ENCODE results near the gene EBLN2. TPM values are rescaled to one million over a fixed set of nuclear protein-coding genes. Genes with fewer than 3 reads are reported as not detected.

The EBLN2 gene
- 8.4 and 9.6 TPM in 2 replicates for total RNA-seq

GRCh38 chr3:73061416-73061815, at the start of gene EBLN2:
TSS of gene EBLN2 (plus strand) at chr3:73061659. CDS start at chr3:73062082, 423 bp downstream.
- Mint-ChIP-seq H3K4me1 (ENCODE audit: low read depth) (peaks cover 16% of the 10 kb centered on the region), H3K4me3 (no peak within 1 kb of the TSS), H3K27me3 (ENCODE audit: insufficient read depth) (no peaks in the 10 kb centered on the region), H3K27ac (no peak within 1 kb of the TSS), H3K9me3 (no peaks in the 10 kb centered on the region), H3K36me3 (ENCODE audit: low read depth) (peaks cover 37% of the 10 kb centered on the region)
- intact Hi-C loops (cut with micrococcal nuclease) = no loop called here
- no peak for DNase-seq (ENCODE audit: low spot score)

- intact Hi-C loops (cut with micrococcal nuclease) = loop anchor here (5.0 kb wide), 1 partner anchor 39 kb away; no protein-coding TSS in a partner anchor
- Mint-ChIP-seq H3K4me1 (ENCODE audit: low read depth) (peaks cover 34% of the 10 kb centered on the region), H3K9me3 (no peaks in the 10 kb centered on the region)
Observed at GRCh38 chr3:73018298-73018697, 43.2 kb upstream of the EBLN2 start.

GRCh38 chr3:73018790-73019441, 42.5 kb upstream of the EBLN2 start:
- no peaks in the 10 kb centered on the region for H3K27me3 Mint-ChIP-seq (ENCODE audit: insufficient read depth)
- intact Hi-C loops (cut with micrococcal nuclease) = loop anchor here (5.0 kb wide), 1 partner anchor 38 kb away; no protein-coding TSS in a partner anchor
- H3K27ac Mint-ChIP-seq = peak overlapping the region; percentile 60
- peaks cover 34% of the 10 kb centered on the region for H3K4me1 Mint-ChIP-seq (ENCODE audit: low read depth)
- peaks cover 18% of the 10 kb centered on the region for H3K36me3 Mint-ChIP-seq (ENCODE audit: low read depth)
- DNase-seq (ENCODE audit: low spot score) = no peak
- H3K4me3 Mint-ChIP-seq = no peak overlapping the region
- no peaks in the 10 kb centered on the region for H3K9me3 Mint-ChIP-seq

More at GRCh38 chr3:73018298-73018697, 43.2 kb upstream of the EBLN2 start:
- no peak overlapping the region for H3K4me3 Mint-ChIP-seq
- peaks cover 18% of the 10 kb centered on the region for H3K36me3 Mint-ChIP-seq (ENCODE audit: low read depth)
- peak overlapping the region; percentile 60 for H3K27ac Mint-ChIP-seq
- H3K27me3 Mint-ChIP-seq (ENCODE audit: insufficient read depth) = no peaks in the 10 kb centered on the region
- DNase-seq (ENCODE audit: low spot score) = no peak

GRCh38 chr3:73021301-73021835, 40.1 kb upstream of the EBLN2 start:
- H3K36me3 Mint-ChIP-seq (ENCODE audit: low read depth) = peaks cover 14% of the 10 kb centered on the region
- H3K9me3 Mint-ChIP-seq = no peaks in the 10 kb centered on the region
- H3K4me3 Mint-ChIP-seq = no peak overlapping the region
- no peak overlapping the region for H3K27ac Mint-ChIP-seq
- intact Hi-C loops (cut with micrococcal nuclease) = no loop called here
- H3K27me3 Mint-ChIP-seq (ENCODE audit: insufficient read depth) = no peaks in the 10 kb centered on the region
- no peak for DNase-seq (ENCODE audit: low spot score)
- peaks cover 46% of the 10 kb centered on the region for H3K4me1 Mint-ChIP-seq (ENCODE audit: low read depth)

GRCh38 chr3:73024836-73025235, 36.6 kb upstream of the EBLN2 start:
- DNase-seq (ENCODE audit: low spot score) = no peak
- H3K4me1 Mint-ChIP-seq (ENCODE audit: low read depth) = peaks cover 44% of the 10 kb centered on the region
- no peaks in the 10 kb centered on the region for H3K9me3 Mint-ChIP-seq
- H3K27me3 Mint-ChIP-seq (ENCODE audit: insufficient read depth) = no peaks in the 10 kb centered on the region
- no peak overlapping the region for H3K4me3 Mint-ChIP-seq
- H3K27ac Mint-ChIP-seq = no peak overlapping the region
- peaks cover 13% of the 10 kb centered on the region for H3K36me3 Mint-ChIP-seq (ENCODE audit: low read depth)
- intact Hi-C loops (cut with micrococcal nuclease) = no loop called here

- intact Hi-C loops (cut with micrococcal nuclease) = no loop called here
- DNase-seq (ENCODE audit: low spot score) = no peak
- Mint-ChIP-seq H3K27ac (no peak overlapping the region), H3K9me3 (no peaks in the 10 kb centered on the region), H3K36me3 (ENCODE audit: low read depth) (peaks cover 13% of the 10 kb centered on the region), H3K4me1 (ENCODE audit: low read depth) (peaks cover 44% of the 10 kb centered on the region), H3K27me3 (ENCODE audit: insufficient read depth) (no peaks in the 10 kb centered on the region), H3K4me3 (no peak overlapping the region)
Observed at GRCh38 chr3:73026111-73026759, 35.2 kb upstream of the EBLN2 start.

- Mint-ChIP-seq H3K27ac (no peak overlapping the region), H3K9me3 (no peaks in the 10 kb centered on the region), H3K27me3 (ENCODE audit: insufficient read depth) (no peaks in the 10 kb centered on the region), H3K36me3 (ENCODE audit: low read depth) (peaks cover 13% of the 10 kb centered on the region), H3K4me3 (no peak overlapping the region), H3K4me1 (ENCODE audit: low read depth) (peaks cover 44% of the 10 kb centered on the region)
- intact Hi-C loops (cut with micrococcal nuclease) = no loop called here
- DNase-seq (ENCODE audit: low spot score) = no peak
Observed at GRCh38 chr3:73026760-73027113, 34.7 kb upstream of the EBLN2 start.

GRCh38 chr3:73028803-73029202, 32.7 kb upstream of the EBLN2 start:
- H3K27me3 Mint-ChIP-seq (ENCODE audit: insufficient read depth) = no peaks in the 10 kb centered on the region
- intact Hi-C loops (cut with micrococcal nuclease) = loop anchor here (1.0 to 2.0 kb wide), 4 partner anchors 20 to 52 kb away; no protein-coding TSS in a partner anchor
- H3K36me3 Mint-ChIP-seq (ENCODE audit: low read depth) = peaks cover 19% of the 10 kb centered on the region
- H3K27ac Mint-ChIP-seq = peak overlapping the region; percentile 70
- H3K4me3 Mint-ChIP-seq = no peak overlapping the region
- peaks cover 52% of the 10 kb centered on the region for H3K4me1 Mint-ChIP-seq (ENCODE audit: low read depth)
- no peak for DNase-seq (ENCODE audit: low spot score)
- no peaks in the 10 kb centered on the region for H3K9me3 Mint-ChIP-seq

GRCh38 chr3:73029321-73029796, 32.1 kb upstream of the EBLN2 start:
- no peaks in the 10 kb centered on the region for H3K27me3 Mint-ChIP-seq (ENCODE audit: insufficient read depth)
- no peaks in the 10 kb centered on the region for H3K9me3 Mint-ChIP-seq
- peak overlapping the region; percentile 1 for H3K4me3 Mint-ChIP-seq
- peaks cover 22% of the 10 kb centered on the region for H3K36me3 Mint-ChIP-seq (ENCODE audit: low read depth)
- no peak for DNase-seq (ENCODE audit: low spot score)
- H3K4me1 Mint-ChIP-seq (ENCODE audit: low read depth) = peaks cover 56% of the 10 kb centered on the region
- intact Hi-C loops (cut with micrococcal nuclease) = loop anchor here (1.0 to 2.0 kb wide), 4 partner anchors 21 to 52 kb away; no protein-coding TSS in a partner anchor
- H3K27ac Mint-ChIP-seq = peak overlapping the region; percentile 70

- Mint-ChIP-seq H3K27me3 (ENCODE audit: insufficient read depth) (no peaks in the 10 kb centered on the region), H3K4me1 (ENCODE audit: low read depth) (peaks cover 61% of the 10 kb centered on the region), H3K36me3 (ENCODE audit: low read depth) (peaks cover 22% of the 10 kb centered on the region), H3K9me3 (no peaks in the 10 kb centered on the region), H3K27ac (peak overlapping the region; percentile 46), H3K4me3 (no peak overlapping the region)
- no peak for DNase-seq (ENCODE audit: low spot score)
- intact Hi-C loops (cut with micrococcal nuclease) = no loop called here
Observed at GRCh38 chr3:73030073-73030597, 31.3 kb upstream of the EBLN2 start.

GRCh38 chr3:73031573-73032103, 29.8 kb upstream of the EBLN2 start:
- DNase-seq (ENCODE audit: low spot score) = no peak
- H3K9me3 Mint-ChIP-seq = no peaks in the 10 kb centered on the region
- no peak overlapping the region for H3K4me3 Mint-ChIP-seq
- H3K4me1 Mint-ChIP-seq (ENCODE audit: low read depth) = peaks cover 53% of the 10 kb centered on the region
- intact Hi-C loops (cut with micrococcal nuclease) = no loop called here
- no peaks in the 10 kb centered on the region for H3K27me3 Mint-ChIP-seq (ENCODE audit: insufficient read depth)
- peaks cover 21% of the 10 kb centered on the region for H3K36me3 Mint-ChIP-seq (ENCODE audit: low read depth)
- H3K27ac Mint-ChIP-seq = no peak overlapping the region

- DNase-seq (ENCODE audit: low spot score) = no peak
- Mint-ChIP-seq H3K4me1 (ENCODE audit: low read depth) (peaks cover 54% of the 10 kb centered on the region), H3K36me3 (ENCODE audit: low read depth) (peaks cover 18% of the 10 kb centered on the region), H3K27me3 (ENCODE audit: insufficient read depth) (no peaks in the 10 kb centered on the region), H3K9me3 (no peaks in the 10 kb centered on the region), H3K4me3 (no peak overlapping the region), H3K27ac (peak overlapping the region; percentile 8)
- intact Hi-C loops (cut with micrococcal nuclease) = no loop called here
Observed at GRCh38 chr3:73036694-73037591, 24.5 kb upstream of the EBLN2 start.

Measured in activated T-helper 1 cell treated with anti-CD3 and anti-CD28 coated beads, Interleukin-12 subunit alpha, Interleukin-12 subunit beta, Interleukin-2, Interleukin-4 antibody, amounts not matched to agents 30 ng/mL and 10 ng/mL and 1 ng/mL, durations not matched to agents 14 hours and 24 hours and 36 hours (primary cell).